Fibroblast of the aortic adventitia (primary cell): Measurements from ENCODE around the gene AOPEP. TPM values are rescaled to one million over a fixed set of nuclear protein-coding genes. Genes with fewer than 3 reads are reported as not detected.

Experiments used
- DNase-seq: peaks from one replicate; pipeline ENCODE4 v3.0.0-alpha.2; 2010; ENCODE audit warnings: low read depth
- H3K4me3 ChIP-seq: 2 replicates; pipeline ENCODE4 v1.5.1; 2011; ENCODE audit warnings: low read depth, mild to moderate bottlenecking, control low read depth, low read length, moderate library complexity
- CTCF ChIP-seq: IDR thresholded peaks from 2 replicates; pipeline ENCODE4 v1.5.1; 2011; ENCODE audit warnings: mild to moderate bottlenecking, low read length, control low read depth, inconsistent platforms; ENCODE audit not compliant: insufficient read depth
- total RNA-seq: library from RNA; depleted of rRNA; stranded (reverse); fragments of >200 nt; gene quantifications from 2 replicates; pipeline ENCODE4 v1.2.3, GENCODE V29; 2012; ENCODE audit warnings: low replicate concordance

AOPEP gene
- total RNA-seq, 1 donor: 39.7 TPM

GRCh38 chr9:94806307-94806893 is 79.9 kb downstream of the AOPEP start:
- no peak overlapping the region for H3K4me3 ChIP-seq
- TF ChIP-seq CTCF: no peak
- DNase-seq: no peak

GRCh38 chr9:94807556-94807955 is 81.1 kb downstream of the AOPEP start:
- TF ChIP-seq CTCF: no peak
- H3K4me3 ChIP-seq: no peak overlapping the region
- no peak for DNase-seq

DNA sequence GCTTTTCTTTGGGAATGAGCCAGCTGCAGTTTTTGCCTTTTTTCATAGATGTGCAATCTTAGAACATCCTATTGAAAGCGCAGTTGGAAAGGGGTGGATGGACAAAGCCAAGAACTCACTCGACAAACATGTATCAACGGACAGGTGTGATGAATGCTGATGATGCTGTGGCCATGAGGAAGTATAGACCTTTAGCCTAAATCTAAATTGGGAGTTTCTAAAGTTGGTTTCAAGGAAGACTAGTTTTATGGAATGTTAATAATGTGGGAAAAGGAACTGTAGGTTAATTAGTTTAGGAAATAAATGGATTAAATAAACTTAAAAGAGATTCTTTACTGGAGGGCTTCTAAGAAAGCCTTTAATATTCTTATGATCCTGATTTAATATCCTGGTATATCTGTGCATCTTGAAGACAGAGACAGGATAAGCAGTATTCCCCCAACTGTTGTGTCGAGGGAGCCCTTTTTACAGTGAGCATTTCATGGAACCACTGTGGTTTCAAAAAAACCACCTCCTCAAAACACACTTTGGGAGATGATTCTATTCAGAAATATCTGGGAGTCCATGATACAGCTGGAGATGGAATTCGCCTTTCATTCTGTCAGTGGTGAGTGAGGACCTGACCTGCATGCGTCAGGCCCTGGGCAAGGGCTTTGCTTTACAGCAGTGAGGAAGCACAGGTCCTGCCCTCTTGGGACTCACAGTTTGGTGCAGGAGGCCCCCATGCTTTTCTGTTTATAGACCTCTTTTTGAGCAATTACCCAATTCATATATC is 82.6 kb downstream of the AOPEP start:
- no peak for DNase-seq
- no peak overlapping the region for H3K4me3 ChIP-seq
- TF ChIP-seq CTCF: no peak

GRCh38 chr9:94809778-94810177 is 83.3 kb downstream of the AOPEP start:
- DNase-seq: no peak
- H3K4me3 ChIP-seq: no peak overlapping the region
- no peak for TF ChIP-seq CTCF

- no peak for TF ChIP-seq CTCF
- DNase-seq: no peak
- no peak overlapping the region for H3K4me3 ChIP-seq
These were observed 84.6 kb downstream of the AOPEP start for GRCh38 chr9:94811074-94811473.

- H3K4me3 ChIP-seq: no peak overlapping the region
- no peak for TF ChIP-seq CTCF
- peak; percentile 81 for DNase-seq
These were observed 85.8 kb downstream of the AOPEP start for GRCh38 chr9:94812343-94812742.
